Activated CD8-positive, alpha-beta memory T cell treated with anti-CD3 and anti-CD28 coated beads, Interleukin-2, amount 50 U/mL, for 1 hour (primary cell): ENCODE measurements around the gene IGF1.
"Not testable (repeated sequence)": the region's sequence is repeated elsewhere in the genome, so short reads cannot be mapped to it uniquely, and the experiment has no call there.

Experiments
- DNase-seq: peaks from one replicate; pipeline ENCODE4 v3.0.0-alpha.2; 2020; ENCODE audit errors: extremely low read depth

Gene IGF1

DNA sequence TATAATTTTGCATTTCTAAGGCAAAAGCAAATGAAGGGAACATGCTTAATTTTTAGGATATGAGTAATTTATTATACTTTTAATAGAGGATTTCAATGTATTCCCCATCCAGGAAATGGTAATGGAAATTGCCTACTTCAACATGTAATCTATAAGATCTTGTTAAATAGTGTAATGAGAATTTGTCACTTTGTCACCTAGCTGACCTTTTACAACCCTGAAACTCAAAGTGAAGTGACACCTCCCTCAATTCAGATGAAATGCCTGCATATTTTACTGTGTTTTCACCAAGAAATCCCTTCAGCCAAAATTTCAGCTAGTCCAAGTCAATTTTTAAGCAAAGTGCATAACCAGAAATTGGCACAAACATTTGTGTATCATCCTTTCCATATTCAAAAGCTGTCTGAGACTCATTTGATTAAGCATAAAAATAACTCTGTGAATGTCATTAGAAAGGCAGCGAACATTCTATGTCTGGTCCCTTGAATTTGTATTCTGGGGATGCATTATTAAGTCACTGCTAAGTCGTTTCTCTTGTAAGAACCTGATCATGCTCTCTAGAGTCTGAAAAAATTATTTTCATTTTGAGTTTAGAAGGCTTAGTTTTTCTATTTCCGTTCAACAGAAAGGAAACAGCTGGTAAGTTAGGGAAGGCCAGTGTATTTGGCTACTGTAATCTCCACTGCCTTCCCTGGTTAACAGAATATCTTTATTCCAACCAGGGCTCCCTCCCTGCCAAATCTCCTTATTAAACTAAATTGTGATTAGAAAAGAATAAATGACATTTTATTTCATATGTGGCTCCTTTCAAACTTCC is 100.8 kb downstream of the IGF1 start:
- no peak for DNase-seq

DNA sequence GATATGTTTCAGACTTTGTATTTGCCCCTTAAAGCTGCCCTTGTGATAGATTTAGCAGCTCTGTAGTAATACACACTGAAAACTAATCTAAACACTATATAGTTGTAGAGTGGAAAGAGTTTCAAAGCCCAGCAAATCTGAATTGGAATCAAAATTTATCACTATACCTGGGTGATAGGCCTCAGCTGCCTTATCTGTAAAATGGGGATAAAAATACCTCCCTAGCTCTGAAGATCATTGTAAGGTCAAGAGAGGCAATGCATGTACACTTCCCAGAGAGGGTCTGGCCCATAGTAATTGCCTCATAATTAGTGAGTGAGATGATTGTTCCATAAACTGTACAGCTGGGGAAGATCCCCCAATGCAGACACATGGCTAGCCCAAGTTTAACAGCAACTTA is 103.6 kb downstream of the IGF1 start:
- no peak for DNase-seq

DNA sequence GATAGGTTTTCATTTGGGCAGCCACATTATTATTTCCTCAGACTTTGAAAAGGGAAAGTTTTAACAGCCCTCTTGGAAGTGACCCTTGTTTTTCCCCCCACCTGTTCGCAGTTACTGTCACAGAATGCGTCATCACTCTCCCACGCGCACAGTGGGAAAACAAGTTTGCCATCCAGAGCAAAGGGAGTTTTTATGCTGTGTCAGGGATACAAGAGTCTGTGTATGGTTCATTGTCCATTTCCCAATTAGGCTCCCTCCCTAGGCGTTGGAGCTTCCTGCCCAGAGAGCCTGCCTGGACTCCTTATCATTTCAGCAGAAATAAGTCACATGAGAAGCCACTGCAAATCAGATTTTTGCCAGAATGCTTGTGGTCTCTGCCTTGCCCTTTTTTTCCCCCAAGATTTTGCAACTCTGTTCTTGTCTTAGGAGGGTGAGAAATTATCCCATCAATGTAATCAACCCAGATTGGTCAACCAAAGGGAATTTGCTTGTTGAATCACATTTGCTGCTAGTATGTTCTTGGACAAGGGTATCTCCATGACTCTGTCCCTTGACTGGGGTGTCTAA is 104.1 kb downstream of the IGF1 start:
- no peak for DNase-seq

DNA sequence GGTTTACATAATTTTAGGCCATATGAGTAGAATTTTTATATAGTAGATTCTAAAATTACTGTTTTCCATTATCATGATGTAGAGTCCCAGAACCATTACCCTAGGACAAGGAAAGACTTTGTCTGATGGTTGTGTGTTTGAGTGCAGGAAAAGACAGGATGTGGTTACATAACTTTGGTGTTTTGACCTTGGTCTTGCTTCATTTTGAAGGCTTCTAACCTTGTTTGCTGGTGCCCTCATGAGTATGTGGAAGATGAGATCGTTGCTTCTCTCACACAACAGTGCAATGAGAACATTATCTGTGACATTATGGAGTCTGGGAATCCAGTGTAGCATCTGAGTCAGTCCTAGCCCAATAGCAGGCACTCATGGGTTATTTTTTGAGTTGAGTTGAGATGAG is 106.2 kb downstream of the IGF1 start:
- DNase-seq, result no peak

DNA sequence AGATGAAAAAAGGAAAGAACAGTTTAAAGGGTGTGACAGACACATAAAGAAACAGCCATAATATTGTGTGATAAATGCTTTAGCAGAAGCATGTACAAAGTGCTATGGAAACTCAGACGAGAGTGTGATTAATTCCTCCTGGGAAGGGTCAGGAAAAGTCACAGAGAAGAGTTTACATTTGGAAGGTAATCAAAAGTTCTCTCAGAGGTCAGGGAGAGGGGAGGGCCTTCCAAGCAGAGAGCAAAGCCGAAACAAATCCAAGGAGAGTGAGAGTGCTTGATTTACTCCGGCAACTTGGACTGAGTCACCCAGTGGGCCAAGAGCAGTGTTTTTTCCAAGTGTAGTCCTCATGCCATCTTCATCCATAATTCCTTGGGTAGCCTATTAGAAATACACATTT is 108.3 kb downstream of the IGF1 start:
- DNase-seq, result no peak

DNA sequence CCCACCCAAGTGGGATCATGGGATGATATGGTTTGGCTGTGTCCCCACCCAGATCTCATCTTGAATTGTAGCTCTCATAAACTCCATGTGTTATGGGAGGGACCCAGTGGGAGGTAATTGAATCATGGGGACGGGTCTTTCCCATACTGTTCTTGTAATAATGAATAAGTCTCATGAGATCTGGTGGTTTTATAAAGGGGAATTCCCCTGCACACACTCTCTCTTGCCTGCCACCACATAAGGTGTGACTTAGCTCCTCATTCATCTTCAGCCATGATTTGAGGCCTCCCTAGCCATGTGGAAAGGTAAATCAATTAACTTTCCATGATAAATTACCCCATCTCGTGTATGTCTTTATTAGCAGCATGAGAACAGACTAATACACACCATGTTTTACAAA is 109.2 kb downstream of the IGF1 start:
- no peak for DNase-seq

DNA sequence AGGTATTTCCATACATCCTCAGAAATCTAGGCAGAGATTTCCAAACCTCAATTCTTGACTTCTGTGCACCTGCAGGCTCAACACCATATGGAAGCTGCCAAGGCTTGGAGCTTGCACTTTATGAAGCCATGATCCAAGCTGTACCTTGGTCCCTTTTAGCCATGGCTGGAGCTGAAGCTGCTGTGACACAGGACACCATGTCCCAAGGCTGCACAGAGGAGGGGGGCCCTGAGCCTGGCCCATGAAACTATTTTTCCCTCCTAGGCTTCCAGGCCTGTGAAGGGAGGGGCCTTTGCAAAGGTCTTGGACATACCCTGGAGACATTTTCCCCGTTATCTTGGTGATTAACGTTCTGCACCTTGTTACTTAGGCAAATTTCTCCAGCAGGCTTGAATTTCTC is 110.5 kb downstream of the IGF1 start:
- DNase-seq, result no peak

DNA sequence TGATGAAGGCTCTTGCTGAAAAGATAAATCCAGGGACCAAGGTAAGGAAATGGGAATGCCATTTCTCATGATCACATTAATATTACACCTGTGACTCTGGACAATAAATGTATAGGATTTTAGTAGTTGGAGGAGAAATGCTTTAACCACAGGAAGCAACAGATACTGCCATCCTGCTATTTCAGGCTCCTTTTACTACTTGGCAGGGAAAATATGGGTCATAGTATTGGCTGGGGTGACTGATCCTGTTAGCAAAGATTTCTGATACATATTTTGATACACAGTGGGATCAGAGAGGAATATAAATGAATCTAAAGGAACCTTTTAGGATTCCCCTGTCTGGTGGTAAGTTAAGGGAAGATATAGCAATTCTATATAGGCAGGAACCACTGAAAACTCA is 115.0 kb downstream of the IGF1 start:
- DNase-seq, result no peak

DNA sequence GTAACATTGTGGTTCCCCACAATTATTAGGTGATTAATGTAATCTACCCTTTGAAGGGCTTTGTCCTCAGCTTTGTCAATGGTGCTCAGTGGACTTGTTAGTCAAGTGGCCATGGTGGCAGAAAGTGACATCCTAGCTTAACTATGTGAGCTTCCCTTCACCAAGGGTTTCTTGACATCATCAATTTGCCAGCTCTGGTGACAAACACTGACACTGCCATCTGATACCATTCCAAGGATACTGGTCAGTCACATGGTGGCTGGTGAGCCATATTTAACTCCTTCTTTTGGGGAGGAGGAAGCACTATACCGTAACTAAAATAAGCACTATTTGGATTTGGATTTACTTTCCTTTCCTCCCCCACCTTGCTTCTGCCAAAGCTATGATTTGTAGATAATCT is 115.7 kb downstream of the IGF1 start:
- no peak for DNase-seq

DNA sequence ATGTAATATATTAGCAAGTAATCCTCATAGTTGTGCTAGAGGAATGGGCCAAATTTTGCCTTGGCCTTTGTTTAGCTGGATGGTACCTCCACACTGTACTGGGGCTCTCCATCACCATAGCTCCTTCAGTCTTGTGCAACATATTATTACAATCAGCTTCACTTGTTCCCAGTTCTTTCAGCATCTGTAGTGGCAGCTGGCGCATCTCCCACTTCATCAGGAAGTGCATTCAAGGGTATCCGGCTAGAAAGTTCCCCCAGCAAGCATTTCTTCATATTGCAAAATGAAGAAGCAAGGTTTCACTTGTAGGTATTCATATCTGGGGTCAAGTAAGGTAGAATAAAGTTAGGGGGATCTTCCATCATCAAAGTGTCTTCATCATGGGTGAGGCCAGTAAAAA is 123.7 kb downstream of the IGF1 start:
- DNase-seq, result no peak

DNA sequence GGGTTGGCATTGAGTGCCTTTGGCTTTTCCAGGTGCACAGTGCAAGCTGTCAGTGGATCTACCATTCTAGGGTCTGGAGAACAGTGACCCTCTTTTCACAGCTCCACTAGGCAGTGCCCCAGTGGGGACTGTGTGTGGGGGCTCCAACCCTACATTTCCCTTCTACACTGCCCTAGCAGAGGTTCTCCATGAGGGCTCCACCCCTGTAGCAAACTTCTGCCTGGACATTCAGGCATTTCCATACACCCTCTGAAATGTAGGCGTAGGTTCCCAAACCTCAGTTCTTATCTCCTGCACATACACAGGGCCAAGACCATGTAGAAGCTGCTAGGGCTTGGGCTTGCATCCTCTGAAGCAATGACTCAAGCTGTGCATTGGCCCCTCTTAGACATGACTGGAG is 126.1 kb downstream of the IGF1 start:
- not testable (repeated sequence) for DNase-seq

DNA sequence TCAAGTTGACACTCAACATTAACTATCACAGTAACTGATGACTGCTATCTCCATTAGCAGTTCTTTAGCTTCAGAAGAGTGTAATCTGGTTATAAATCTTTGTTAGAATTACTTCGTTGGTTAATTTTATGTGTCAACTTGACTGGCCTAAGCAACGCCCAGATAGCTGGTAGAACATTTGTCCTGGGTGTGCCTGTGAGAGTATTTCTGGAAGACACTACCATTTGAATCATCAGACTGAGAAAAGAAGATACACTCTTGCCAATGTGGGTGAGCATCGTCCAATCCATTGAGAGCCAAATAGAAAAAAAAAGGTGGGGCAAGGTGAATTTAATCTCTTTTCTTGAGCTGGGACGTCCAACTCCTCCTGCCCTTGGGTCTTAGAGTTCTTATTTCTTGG is 129.0 kb downstream of the IGF1 start:
- no peak for DNase-seq

DNA sequence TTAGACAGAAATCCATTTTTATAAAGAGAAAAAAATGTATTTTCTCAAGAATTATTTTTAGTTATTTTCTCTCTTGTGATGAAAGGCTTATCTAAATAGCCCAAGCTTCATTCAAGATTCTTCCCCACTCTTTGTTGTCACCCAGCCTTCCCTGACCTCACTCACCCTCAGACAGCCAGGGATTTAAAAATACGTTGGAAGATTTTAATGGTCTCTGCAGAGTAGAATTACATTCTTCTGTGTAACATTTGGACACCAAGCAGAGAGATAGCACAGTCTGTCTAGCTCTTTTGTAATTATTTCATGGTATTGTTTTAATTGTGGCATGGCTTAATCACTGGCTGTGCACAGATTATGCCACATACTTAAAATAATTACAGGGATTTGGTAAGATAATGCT is 130.3 kb downstream of the IGF1 start:
- no peak for DNase-seq

DNA sequence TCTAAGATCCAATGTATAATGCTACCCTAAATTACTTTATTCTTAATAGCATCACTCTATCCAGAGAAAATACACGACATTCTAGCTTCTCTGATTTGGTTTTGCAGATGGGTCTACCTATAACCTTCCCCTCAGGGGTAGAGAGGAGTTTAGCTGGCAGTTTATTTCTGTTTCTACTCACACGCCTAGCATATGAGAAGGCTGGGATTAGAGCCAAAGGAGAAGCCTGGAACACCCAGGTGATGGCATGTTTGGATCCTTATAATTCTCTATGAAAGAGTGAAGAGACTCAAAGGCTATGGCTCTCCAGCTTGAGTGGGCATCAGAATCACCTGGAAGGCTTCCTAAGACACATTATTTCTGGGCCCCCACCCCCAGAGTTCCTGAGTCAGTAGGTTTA is 131.3 kb downstream of the IGF1 start:
- DNase-seq, result no peak

DNA sequence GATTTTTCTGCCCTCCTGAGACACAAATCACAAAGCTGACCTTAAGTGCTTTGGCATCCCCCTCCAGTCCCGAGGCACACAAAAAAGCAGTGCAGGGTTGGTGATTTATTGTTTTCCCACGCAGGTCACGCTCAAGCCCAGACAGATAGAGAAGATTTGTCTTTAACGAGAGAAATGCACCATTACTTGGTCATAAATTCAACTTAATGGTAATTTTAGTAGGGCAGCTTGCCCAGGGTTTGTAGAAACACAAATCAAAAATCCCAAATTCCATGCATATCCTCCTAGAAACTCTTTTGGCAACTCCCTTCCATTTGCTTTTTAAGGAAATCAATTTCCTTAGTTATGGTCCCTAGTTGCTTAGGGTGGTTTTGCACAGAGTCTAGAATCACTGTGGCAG is 132.6 kb downstream of the IGF1 start:
- DNase-seq, result no peak
